GM21737 (cell line): ENCODE measurements around the gene RASL10A.

Source experiments
- ATAC-seq: cut with Tn5 transposase; IDR thresholded peaks from one replicate; pipeline ENCODE4 v1.9.1; 2021; ENCODE audit warnings: mild to moderate bottlenecking, moderate library complexity; ENCODE audit not compliant: unreplicated experiment

Gene RASL10A

GRCh38 chr22:29325356-29325755, 9.9 kb upstream of the RASL10A start:
- ATAC-seq = no peak

GRCh38 chr22:29323641-29324040, 8.1 kb upstream of the RASL10A start:
- ATAC-seq = no peak

- ATAC-seq = no peak
Measured at GRCh38 chr22:29320546-29320945, 5.0 kb upstream of the RASL10A start.

GRCh38 chr22:29319072-29319471, 3.6 kb upstream of the RASL10A start:
- ATAC-seq = no peak

GRCh38 chr22:29317827-29318454, 2.4 kb upstream of the RASL10A start:
- ATAC-seq = no peak

- ATAC-seq = no peak
Measured at GRCh38 chr22:29316141-29316828, 788 bp upstream of the RASL10A start.

GRCh38 chr22:29314537-29315285, 786 bp downstream of the RASL10A start:
- ATAC-seq = no peak

GRCh38 chr22:29313576-29314466, 1.7 kb downstream of the RASL10A start:
- ATAC-seq = no peak

- no peak for ATAC-seq
Measured at GRCh38 chr22:29313126-29313575, 2.3 kb downstream of the RASL10A start.

GRCh38 chr22:29312218-29313125, 3.0 kb downstream of the RASL10A start:
- ATAC-seq = no peak

GRCh38 chr22:29311464-29312217, 3.9 kb downstream of the RASL10A start:
- no peak for ATAC-seq

GRCh38 chr22:29310863-29311339, 4.6 kb downstream of the RASL10A start:
- no peak for ATAC-seq

- no peak for ATAC-seq
Measured at GRCh38 chr22:29310065-29310862, 5.2 kb downstream of the RASL10A start.

GRCh38 chr22:29309332-29310064, 6.0 kb downstream of the RASL10A start:
- ATAC-seq = no peak

GRCh38 chr22:29308791-29309262, 6.7 kb downstream of the RASL10A start:
- no peak for ATAC-seq

GRCh38 chr22:29308148-29308790, 7.2 kb downstream of the RASL10A start:
- ATAC-seq = no peak

- no peak for ATAC-seq
Measured at GRCh38 chr22:29307596-29308147, 7.8 kb downstream of the RASL10A start.
